K562 (cell line): ENCODE data around the gene CERS6. TPM values are rescaled to one million over a fixed set of nuclear protein-coding genes. Genes with fewer than 3 reads are reported as not detected.

Source experiments
- ATAC-seq: fragments of 200-7000 bp; cut with Tn5 transposase; 3 replicates; pipeline ENCODE4 v1.9.1; 2020; ENCODE audit warnings: moderate library complexity
- BruUV-seq: library from RNA; stranded (reverse); fragments of 400-500 nt; replicated peaks from 2 replicates; lab custom pipeline; 2021; lab: Mats Ljungman, UMichigan
- CTCF ChIA-PET: fragments of 300-600 bp; formaldehyde crosslinking; extraction: SDS; loops from one replicate; lab custom pipeline; 2021; ENCODE audit warnings: low intra/inter-chr PET ratio; lab: Yijun Ruan, JAX
- POLR2A ChIA-PET: fragments of 300-600, 350-650 bp; sonication (Branson Sonifier 250); formaldehyde crosslinking; extraction: SDS; loops from one replicate; lab custom pipeline; 2021; ENCODE audit warnings: antibody characterized with exemption, inconsistent platforms; lab: Yijun Ruan, JAX
- DNase-seq, 4 experiments: peaks; one replicate each; pipeline versions ENCODE4 v3.0.0 to v3.0.0-alpha.2; 2011 to 2018; ENCODE audit warnings: low spot score in 3 of 4, mixed read lengths in 3 of 4; ENCODE audit errors: extremely low read depth in 1 of 4
- FAIRE-seq: peaks from 2 replicates; lab custom pipeline; 2011; peaks lifted over from hg19 to GRCh38; lab: Jason Lieb, UNC
- H2AFZ ChIP-seq: 2 replicates; pipeline ENCODE4 v1.6.0; 2011; ENCODE audit warnings: low read depth, low read length, control low read depth, inconsistent platforms
- H3K27ac ChIP-seq: fragments of 200-600 bp; 3 replicates; pipeline ENCODE4 v1.8.0; 2011; ENCODE audit warnings: low read depth, mild to moderate bottlenecking, control low read depth, inconsistent platforms, low read length, moderate library complexity, mixed read lengths; ENCODE audit errors: extremely low read depth
- H3K27me3 ChIP-seq, 2 experiments: fragments of 300-600 bp in 1 of 2; 2 replicates in 1 of 2; 3 replicates in 1 of 2; pipeline versions ENCODE4 v1.6.0 to v1.8.0; 2011; ENCODE audit warnings: inconsistent platforms in 2 of 2, low read length in 2 of 2, mild to moderate bottlenecking in 1 of 2, mixed read lengths in 1 of 2, moderate library complexity in 1 of 2; ENCODE audit not compliant: control insufficient read depth in 2 of 2, insufficient read depth in 2 of 2
- H3K36me3 ChIP-seq: fragments of 300-600 bp; 3 replicates; pipeline ENCODE4 v1.8.0; 2011; ENCODE audit warnings: mild to moderate bottlenecking, low read length, inconsistent platforms; ENCODE audit not compliant: control insufficient read depth, insufficient read depth
- H3K4me1 ChIP-seq, 2 experiments: fragments of 200-600 bp in 1 of 2; replicated peaks in 1 of 2; 2 replicates in 1 of 2; 3 replicates in 1 of 2; pipeline versions ENCODE4 v1.5.1 to v1.8.0; 2011; ENCODE audit warnings: inconsistent platforms in 2 of 2, low read length in 2 of 2, mild to moderate bottlenecking in 1 of 2, mixed read lengths in 1 of 2, moderate library complexity in 1 of 2; ENCODE audit not compliant: control insufficient read depth in 2 of 2, insufficient read depth in 2 of 2
- H3K4me2 ChIP-seq: 2 replicates; pipeline ENCODE4 v1.6.1; 2011; ENCODE audit warnings: low read length, control low read depth, inconsistent platforms, mixed read lengths; ENCODE audit not compliant: insufficient read depth
- H3K4me3 ChIP-seq: fragments of 200-600 bp; sonication (generic), shearing (Covaris generic); 2 replicates; pipeline ENCODE4 v1.5.1; 2016; ENCODE audit warnings: control low read depth, inconsistent platforms
- H3K79me2 ChIP-seq: fragments of 200-600 bp; 3 replicates; pipeline ENCODE4 v1.8.0; 2011; ENCODE audit warnings: low read length, inconsistent platforms; ENCODE audit not compliant: control insufficient read depth, insufficient read depth
- H3K9ac ChIP-seq, 2 experiments: 2 replicates each; pipeline versions ENCODE4 v1.6.0 to v1.6.1; 2011; ENCODE audit warnings: low read depth in 2 of 2, low read length in 2 of 2, control low read depth in 1 of 2, inconsistent platforms in 1 of 2, mild to moderate bottlenecking in 1 of 2, mixed read lengths in 1 of 2; ENCODE audit not compliant: insufficient read depth in 1 of 2
- H3K9me1 ChIP-seq: one replicate; pipeline ENCODE4 v1.6.0; 2011; ENCODE audit warnings: inconsistent platforms, mild to moderate bottlenecking, low read length, moderate library complexity; ENCODE audit not compliant: control insufficient read depth, insufficient read depth
- H3K9me3 ChIP-seq: replicated peaks from 2 replicates; pipeline ENCODE4 v1.5.1; 2011; ENCODE audit warnings: low read depth, low read length, inconsistent platforms; ENCODE audit not compliant: control insufficient read depth, insufficient read depth
- H4K20me1 ChIP-seq: replicated peaks from 2 replicates; pipeline ENCODE4 v1.6.1; 2011; ENCODE audit warnings: low read length, inconsistent platforms, mixed read lengths; ENCODE audit not compliant: control insufficient read depth, insufficient read depth
- CTCF ChIP-seq, 3 experiments: IDR thresholded peaks in 2 of 3; conservative IDR thresholded peaks in 1 of 3; 2 replicates each; pipeline ENCODE4 v1.5.1; 2011 to 2012; ENCODE audit warnings: low read length in 3 of 3, mild to moderate bottlenecking in 3 of 3, control low read depth in 2 of 3, improper control_type of control experiment in 1 of 3, inconsistent platforms in 1 of 3, low read depth in 1 of 3, mixed read lengths in 1 of 3, moderate library complexity in 1 of 3; ENCODE audit not compliant: insufficient read depth in 2 of 3
- GATAD2A ChIP-seq: fragments of 450-650 bp; IDR thresholded peaks from 2 replicates; pipeline ENCODE4 v1.6.1; 2017
- HMGXB4 ChIP-seq: sonication (generic); formaldehyde crosslinking; IDR thresholded peaks from 2 replicates; pipeline ENCODE4 v1.8.1; 2023; ENCODE audit warnings: mild to moderate bottlenecking, missing genetic modification reagents
- HNRNPUL1 ChIP-seq: fragments of 200-400 bp; formaldehyde crosslinking; IDR thresholded peaks from 2 replicates; pipeline ENCODE4 v1.6.1; 2017; ENCODE audit warnings: low read length
- PTRF ChIP-seq: fragments of 450-650 bp; IDR thresholded peaks from 2 replicates; pipeline ENCODE4 v1.6.1; 2016; ENCODE audit warnings: mild to moderate bottlenecking, missing genetic modification characterization, missing compliant biosample characterization
- RFX5 ChIP-seq: IDR thresholded peaks from 2 replicates; pipeline ENCODE4 v1.6.1; 2011; ENCODE audit warnings: low read depth, mild to moderate bottlenecking, improper control_type of control experiment, low read length
- SRSF9 ChIP-seq: fragments of 200-400 bp; formaldehyde crosslinking; IDR thresholded peaks from 2 replicates; pipeline ENCODE4 v1.6.1; 2017; ENCODE audit warnings: low read depth, low read length, borderline replicate concordance
- in situ Hi-C: fragments of 300-500 bp; cut with MboI; formaldehyde crosslinking; loops from 4 replicates; pipeline ENCODE4 v1.15.0; 2018; ENCODE audit warnings: inconsistent platforms, mixed read lengths
- intact Hi-C: fragments of 100-400 bp; cut with micrococcal nuclease; formaldehyde crosslinking; loops from 2 replicates; pipeline ENCODE4 v1.14.2; 2022
- polyA plus RNA-seq, 8 experiments: library from polyadenylated mRNA; depleted of rRNA in 4 of 8; stranded (reverse) in 5 of 8; unstranded in 3 of 8; fragments of >200 nt; fragmentation: Nextera tagmentation in 2 of 8; fragmentation: Illumina TruSeq in 1 of 8; extraction: Ambion mirVana in 2 of 8; extraction: Trizol in 1 of 8; gene quantifications; 2 replicates each; pipeline versions ENCODE4 v1.2.1 to v1.2.3, GENCODE V29; 2011 to 2014; ENCODE audit warnings: inconsistent platforms in 1 of 8, missing spikeins in 1 of 8
- total RNA-seq, 7 experiments: library from RNA; depleted of rRNA in 6 of 7; stranded (reverse); fragments of >200 nt in 6 of 7; fragmentation: Illumina TruSeq in 2 of 7; extraction: Trizol in 2 of 7; gene quantifications; 2 replicates each; pipeline versions ENCODE4 v1.2.1 to v1.2.3, GENCODE V29; 2011 to 2021; ENCODE audit warnings: low replicate concordance in 1 of 7

The CERS6 gene
- total and polyA plus RNA-seq, 9 of the 15 experiments (the other 6 are each of a cell fraction or from before 2014, with no cell fraction given) = 1.6 to 13.6 (median 11.4) TPM

- Histone ChIP-seq H4K20me1 (no peaks in the 10 kb centered on the region), H3K4me2 (no peak overlapping the region), H3K27ac (no peak overlapping the region), H3K9ac (no peak overlapping the region), H3K36me3 (no peaks in the 10 kb centered on the region; the same call in 2 of the 3 replicates), H3K9me1 (no peaks in the 10 kb centered on the region), H3K4me1 (peaks cover 0 to 5% of the 10 kb centered on the region in 2 experiments; a peak in 2 of 5 replicates), H2AFZ (no peak overlapping the region), H3K4me3 (no peak overlapping the region), H3K27me3 (no peaks in the 10 kb centered on the region), H3K79me2 (no peaks in the 10 kb centered on the region), H3K9me3 (no peaks in the 10 kb centered on the region)
- FAIRE-seq = no peak
- POLR2A ChIA-PET = interaction anchor here (0.6 kb wide), 1 partner anchor 375 kb away, joined by 3 read pairs; no protein-coding TSS in a partner anchor
- BruUV-seq = no TSS peak
- in situ Hi-C loops (no loop called here), intact Hi-C loops (no loop called here)
- no peak for ATAC-seq
- CTCF ChIA-PET = no interaction called here
- DNase-seq = no peak
- no peak for TF ChIP-seq HNRNPUL1
- no peak for TF ChIP-seq GATAD2A
- no peak for TF ChIP-seq HMGXB4 (CRISPR knock-in tag)
- 0 out of 6 replicates have a peak, but pooled peaks of 1 of the 3 experiments have one; percentile 1 for TF ChIP-seq CTCF (IDR thresholded peaks at IDR 0.05 in 2 of 3, conservative IDR thresholded peaks at IDR 0.05 in 1 of 3; ENCODE audit: insufficient read depth in 2 of 3, low read depth in 1 of 3, low read length in 3 of 3)
- no peak for TF ChIP-seq RFX5
- TF ChIP-seq PTRF = no peak
- no peak for TF ChIP-seq SRSF9
- TF ChIP-seq, all 486 proteins: peak for 1
Observed at GRCh38 chr2:168732506-168732905, 276.4 kb downstream of the CERS6 start.
